ENCODE measurements around the gene ZER1.

ZER1 gene

GRCh38 chr9:128771745-128772519 is at the start of gene ZER1:
TSS of gene ZER1 (minus strand) at chr9:128771927. CDS start at chr9:128755565, 16,362 bp downstream.
- peak; percentile 96 to 98 for DNase-seq
- TF ChIP-seq POLR2A (IDR thresholded peaks at IDR 0.05; ENCODE audit: low read length) = peak; percentile 85
- no peak for TF ChIP-seq GATA1 (IDR thresholded peaks at IDR 0.05; ENCODE audit: low read depth, low read length)

GRCh38 chr9:128820665-128821583 is 49.2 kb upstream of the ZER1 start:
- no peak for DNase-seq
- TF ChIP-seq GATA1 (IDR thresholded peaks at IDR 0.05; ENCODE audit: low read depth, low read length) (no peak), POLR2A (IDR thresholded peaks at IDR 0.05; ENCODE audit: low read length) (no peak)

- DNase-seq = peak; percentile 37 to 57
- TF ChIP-seq GATA1 (IDR thresholded peaks at IDR 0.05; ENCODE audit: low read depth, low read length) (no peak), POLR2A (IDR thresholded peaks at IDR 0.05; ENCODE audit: low read length) (no peak)
Observed at GRCh38 chr9:128819716-128820664, 48.3 kb upstream of the ZER1 start.

- TF ChIP-seq POLR2A (IDR thresholded peaks at IDR 0.05; ENCODE audit: low read length) (no peak), GATA1 (IDR thresholded peaks at IDR 0.05; ENCODE audit: low read depth, low read length) (no peak)
- peak in 1 of 2 experiments; percentile 57 for DNase-seq
Observed at GRCh38 chr9:128818839-128819715, 47.4 kb upstream of the ZER1 start.

GRCh38 chr9:128818099-128818838 is 46.5 kb upstream of the ZER1 start, which contains the start of gene ENDOG:
TSS of gene ENDOG (plus strand) at chr9:128818500. CDS start at chr9:128818685, 185 bp downstream.
- DNase-seq = peak; percentile 99
- TF ChIP-seq POLR2A (IDR thresholded peaks at IDR 0.05; ENCODE audit: low read length) (peak; percentile 90), GATA1 (IDR thresholded peaks at IDR 0.05; ENCODE audit: low read depth, low read length) (no peak)

GRCh38 chr9:128810873-128811272 is 39.1 kb upstream of the ZER1 start:
- no peak for DNase-seq
- no peak for TF ChIP-seq POLR2A (IDR thresholded peaks at IDR 0.05; ENCODE audit: low read length)
- TF ChIP-seq GATA1 (IDR thresholded peaks at IDR 0.05; ENCODE audit: low read depth, low read length) = no peak

GRCh38 chr9:128809831-128810230 is 38.1 kb upstream of the ZER1 start:
- TF ChIP-seq GATA1 (IDR thresholded peaks at IDR 0.05; ENCODE audit: low read depth, low read length) = no peak
- DNase-seq = no peak

- TF ChIP-seq POLR2A (IDR thresholded peaks at IDR 0.05; ENCODE audit: low read length) (no peak), GATA1 (IDR thresholded peaks at IDR 0.05; ENCODE audit: low read depth, low read length) (no peak)
- no peak for DNase-seq
Observed at GRCh38 chr9:128809036-128809599, 37.4 kb upstream of the ZER1 start.

- DNase-seq = no peak
- TF ChIP-seq GATA1 (IDR thresholded peaks at IDR 0.05; ENCODE audit: low read depth, low read length) = no peak
- no peak for TF ChIP-seq POLR2A (IDR thresholded peaks at IDR 0.05; ENCODE audit: low read length)
Observed at GRCh38 chr9:128808543-128808942, 36.8 kb upstream of the ZER1 start.

- no peak for DNase-seq
- TF ChIP-seq POLR2A (IDR thresholded peaks at IDR 0.05; ENCODE audit: low read length) (no peak), GATA1 (IDR thresholded peaks at IDR 0.05; ENCODE audit: low read depth, low read length) (no peak)
Observed at GRCh38 chr9:128807827-128808226, 36.1 kb upstream of the ZER1 start.

GRCh38 chr9:128805661-128806060 is 33.9 kb upstream of the ZER1 start:
- no peak for DNase-seq
- TF ChIP-seq GATA1 (IDR thresholded peaks at IDR 0.05; ENCODE audit: low read depth, low read length) = no peak
- no peak for TF ChIP-seq POLR2A (IDR thresholded peaks at IDR 0.05; ENCODE audit: low read length)
